Activated naive CD4-positive, alpha-beta T cell treated with anti-CD3 and anti-CD28 coated beads, Interleukin-2, amount 50 U/mL, for 24 hours (primary cell): ENCODE measurements around the gene DPP4.
A peak's percentile ranks its signal among the peaks of the same experiment; 100 is the strongest.

Experiments
- H3K27ac Mint-ChIP-seq: one replicate; pipeline ENCODE4 v1.8.0; 2021; ENCODE audit warnings: mild to moderate bottlenecking, mixed read lengths
- H3K27me3 Mint-ChIP-seq: one replicate; pipeline ENCODE4 v1.8.0; 2021; ENCODE audit warnings: mixed read lengths
- H3K36me3 Mint-ChIP-seq: one replicate; pipeline ENCODE4 v1.8.0; 2021; ENCODE audit warnings: mixed read lengths
- H3K4me1 Mint-ChIP-seq: one replicate; pipeline ENCODE4 v1.8.0; 2021; ENCODE audit warnings: mixed read lengths
- H3K4me3 Mint-ChIP-seq: one replicate; pipeline ENCODE4 v1.8.0; 2021; ENCODE audit warnings: mild to moderate bottlenecking, mixed read lengths
- H3K9me3 Mint-ChIP-seq: one replicate; pipeline ENCODE4 v1.8.0; 2021; ENCODE audit warnings: mixed read lengths

Gene DPP4

GRCh38 chr2:162072181-162072702 is 1.8 kb downstream of the DPP4 start:
- Mint-ChIP-seq H3K4me1 (peaks cover 71% of the 10 kb centered on the region), H3K27ac (peak overlapping the region; percentile 87), H3K4me3 (peak overlapping the region; percentile 93), H3K9me3 (peaks cover 6% of the 10 kb centered on the region), H3K27me3 (no peaks in the 10 kb centered on the region), H3K36me3 (peaks cover 10% of the 10 kb centered on the region)

- Mint-ChIP-seq H3K27ac (peak overlapping the region; percentile 38), H3K36me3 (peaks cover 10% of the 10 kb centered on the region), H3K9me3 (peaks cover 6% of the 10 kb centered on the region), H3K4me3 (no peak overlapping the region), H3K27me3 (no peaks in the 10 kb centered on the region), H3K4me1 (peaks cover 81% of the 10 kb centered on the region)
These were observed 3.0 kb downstream of the DPP4 start for GRCh38 chr2:162071001-162071400.

- peaks cover 6% of the 10 kb centered on the region for H3K9me3 Mint-ChIP-seq
- peaks cover 10% of the 10 kb centered on the region for H3K36me3 Mint-ChIP-seq
- H3K4me1 Mint-ChIP-seq: peaks cover 83% of the 10 kb centered on the region
- H3K27ac Mint-ChIP-seq: peak overlapping the region; percentile 38
- no peak overlapping the region for H3K4me3 Mint-ChIP-seq
- H3K27me3 Mint-ChIP-seq: no peaks in the 10 kb centered on the region
These were observed 3.6 kb downstream of the DPP4 start for GRCh38 chr2:162070228-162070936.

GRCh38 chr2:162069267-162069903 is 4.6 kb downstream of the DPP4 start:
- peaks cover 6% of the 10 kb centered on the region for H3K9me3 Mint-ChIP-seq
- H3K36me3 Mint-ChIP-seq: peaks cover 10% of the 10 kb centered on the region
- H3K27me3 Mint-ChIP-seq: no peaks in the 10 kb centered on the region
- no peak overlapping the region for H3K4me3 Mint-ChIP-seq
- peak overlapping the region; percentile 1 for H3K27ac Mint-ChIP-seq
- H3K4me1 Mint-ChIP-seq: peaks cover 83% of the 10 kb centered on the region

- peak overlapping the region; percentile 80 for H3K27ac Mint-ChIP-seq
- peaks cover 10% of the 10 kb centered on the region for H3K36me3 Mint-ChIP-seq
- H3K27me3 Mint-ChIP-seq: no peaks in the 10 kb centered on the region
- H3K4me1 Mint-ChIP-seq: peaks cover 91% of the 10 kb centered on the region
- peaks cover 6% of the 10 kb centered on the region for H3K9me3 Mint-ChIP-seq
- no peak overlapping the region for H3K4me3 Mint-ChIP-seq
These were observed 6.4 kb downstream of the DPP4 start for GRCh38 chr2:162067596-162067995.

GRCh38 chr2:162065767-162066166 is 8.2 kb downstream of the DPP4 start:
- Mint-ChIP-seq H3K4me3 (no peak overlapping the region), H3K36me3 (peaks cover 12% of the 10 kb centered on the region), H3K27ac (no peak overlapping the region), H3K9me3 (peaks cover 6% of the 10 kb centered on the region), H3K4me1 (peaks cover 88% of the 10 kb centered on the region), H3K27me3 (no peaks in the 10 kb centered on the region)

- Mint-ChIP-seq H3K4me3 (peak overlapping the region; percentile 83), H3K27me3 (no peaks in the 10 kb centered on the region), H3K9me3 (no peaks in the 10 kb centered on the region), H3K4me1 (peaks cover 92% of the 10 kb centered on the region), H3K27ac (peak overlapping the region; percentile 96), H3K36me3 (peaks cover 6% of the 10 kb centered on the region)
These were observed 10.1 kb downstream of the DPP4 start for GRCh38 chr2:162063899-162064298.

- H3K4me1 Mint-ChIP-seq: peaks cover 91% of the 10 kb centered on the region
- peak overlapping the region; percentile 96 for H3K27ac Mint-ChIP-seq
- peaks cover 6% of the 10 kb centered on the region for H3K36me3 Mint-ChIP-seq
- H3K27me3 Mint-ChIP-seq: no peaks in the 10 kb centered on the region
- no peaks in the 10 kb centered on the region for H3K9me3 Mint-ChIP-seq
- peak overlapping the region; percentile 83 for H3K4me3 Mint-ChIP-seq
These were observed 10.7 kb downstream of the DPP4 start for GRCh38 chr2:162063281-162063680.

- H3K4me1 Mint-ChIP-seq: peaks cover 91% of the 10 kb centered on the region
- H3K36me3 Mint-ChIP-seq: peaks cover 6% of the 10 kb centered on the region
- H3K9me3 Mint-ChIP-seq: no peaks in the 10 kb centered on the region
- H3K27ac Mint-ChIP-seq: peak overlapping the region; percentile 96
- H3K4me3 Mint-ChIP-seq: peak overlapping the region; percentile 83
- H3K27me3 Mint-ChIP-seq: no peaks in the 10 kb centered on the region
These were observed 11.5 kb downstream of the DPP4 start for GRCh38 chr2:162062559-162062958.

- peak overlapping the region; percentile 91 for H3K27ac Mint-ChIP-seq
- peaks cover 93% of the 10 kb centered on the region for H3K4me1 Mint-ChIP-seq
- H3K4me3 Mint-ChIP-seq: peak overlapping the region; percentile 53
- H3K27me3 Mint-ChIP-seq: no peaks in the 10 kb centered on the region
- H3K9me3 Mint-ChIP-seq: no peaks in the 10 kb centered on the region
- H3K36me3 Mint-ChIP-seq: peaks cover 6% of the 10 kb centered on the region
These were observed 13.0 kb downstream of the DPP4 start for GRCh38 chr2:162061021-162061420.

GRCh38 chr2:162060532-162060931 is 13.5 kb downstream of the DPP4 start:
- H3K36me3 Mint-ChIP-seq: peaks cover 6% of the 10 kb centered on the region
- no peak overlapping the region for H3K4me3 Mint-ChIP-seq
- H3K4me1 Mint-ChIP-seq: peaks cover 93% of the 10 kb centered on the region
- peak overlapping the region; percentile 88 for H3K27ac Mint-ChIP-seq
- no peaks in the 10 kb centered on the region for H3K27me3 Mint-ChIP-seq
- H3K9me3 Mint-ChIP-seq: no peaks in the 10 kb centered on the region

- peak overlapping the region; percentile 92 for H3K27ac Mint-ChIP-seq
- H3K36me3 Mint-ChIP-seq: peaks cover 7% of the 10 kb centered on the region
- no peaks in the 10 kb centered on the region for H3K27me3 Mint-ChIP-seq
- no peaks in the 10 kb centered on the region for H3K9me3 Mint-ChIP-seq
- H3K4me3 Mint-ChIP-seq: peak overlapping the region; percentile 74
- H3K4me1 Mint-ChIP-seq: peaks cover 89% of the 10 kb centered on the region
These were observed 14.9 kb downstream of the DPP4 start for GRCh38 chr2:162058973-162059668.

- Mint-ChIP-seq H3K27ac (peak overlapping the region; percentile 61), H3K4me1 (peaks cover 77% of the 10 kb centered on the region), H3K4me3 (peak overlapping the region; percentile 39), H3K36me3 (peaks cover 12% of the 10 kb centered on the region), H3K27me3 (no peaks in the 10 kb centered on the region), H3K9me3 (no peaks in the 10 kb centered on the region)
These were observed 16.6 kb downstream of the DPP4 start for GRCh38 chr2:162057426-162057825.

GRCh38 chr2:162056796-162057399 is 17.1 kb downstream of the DPP4 start:
- H3K4me3 Mint-ChIP-seq: peak overlapping the region; percentile 39
- no peaks in the 10 kb centered on the region for H3K9me3 Mint-ChIP-seq
- H3K27me3 Mint-ChIP-seq: no peaks in the 10 kb centered on the region
- H3K27ac Mint-ChIP-seq: peak overlapping the region; percentile 61
- H3K36me3 Mint-ChIP-seq: peaks cover 13% of the 10 kb centered on the region
- H3K4me1 Mint-ChIP-seq: peaks cover 79% of the 10 kb centered on the region

GRCh38 chr2:162053808-162054155 is 20.2 kb downstream of the DPP4 start:
- H3K9me3 Mint-ChIP-seq: no peaks in the 10 kb centered on the region
- H3K27ac Mint-ChIP-seq: no peak overlapping the region
- H3K4me3 Mint-ChIP-seq: no peak overlapping the region
- H3K4me1 Mint-ChIP-seq: peaks cover 68% of the 10 kb centered on the region
- no peaks in the 10 kb centered on the region for H3K27me3 Mint-ChIP-seq
- peaks cover 8% of the 10 kb centered on the region for H3K36me3 Mint-ChIP-seq
